Measurements from ENCODE around the gene METAP1D.

DNA sequence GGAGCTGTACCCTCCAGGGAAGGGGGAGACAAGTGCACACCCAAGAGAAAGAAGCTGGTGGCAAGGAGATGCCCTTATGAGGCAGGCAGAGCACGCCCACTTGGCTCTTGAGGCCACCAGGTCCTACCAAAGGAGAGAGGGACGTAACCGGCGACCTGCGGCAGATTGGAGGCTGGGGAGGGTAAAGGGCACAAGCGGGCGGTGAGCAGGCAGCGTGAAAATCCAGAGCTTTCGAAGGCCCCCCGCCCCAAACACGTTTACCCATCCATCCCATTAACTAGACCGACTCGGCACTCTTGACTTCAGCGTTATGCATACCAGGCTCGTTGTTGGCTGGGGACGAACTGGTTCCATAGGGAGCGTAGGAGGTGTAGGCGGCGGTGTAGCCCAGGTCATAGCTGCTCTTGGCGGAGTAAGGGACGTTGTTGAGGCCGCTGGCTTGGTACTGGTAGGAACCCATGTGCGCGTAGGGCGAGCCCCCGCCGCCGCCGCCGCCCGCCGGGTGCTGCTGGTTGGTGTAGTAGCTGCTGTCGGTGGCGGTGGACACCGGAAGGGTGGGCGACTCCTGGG lies 102.2 kb downstream of the METAP1D start:
- TF ChIP-seq, protein P1, sequence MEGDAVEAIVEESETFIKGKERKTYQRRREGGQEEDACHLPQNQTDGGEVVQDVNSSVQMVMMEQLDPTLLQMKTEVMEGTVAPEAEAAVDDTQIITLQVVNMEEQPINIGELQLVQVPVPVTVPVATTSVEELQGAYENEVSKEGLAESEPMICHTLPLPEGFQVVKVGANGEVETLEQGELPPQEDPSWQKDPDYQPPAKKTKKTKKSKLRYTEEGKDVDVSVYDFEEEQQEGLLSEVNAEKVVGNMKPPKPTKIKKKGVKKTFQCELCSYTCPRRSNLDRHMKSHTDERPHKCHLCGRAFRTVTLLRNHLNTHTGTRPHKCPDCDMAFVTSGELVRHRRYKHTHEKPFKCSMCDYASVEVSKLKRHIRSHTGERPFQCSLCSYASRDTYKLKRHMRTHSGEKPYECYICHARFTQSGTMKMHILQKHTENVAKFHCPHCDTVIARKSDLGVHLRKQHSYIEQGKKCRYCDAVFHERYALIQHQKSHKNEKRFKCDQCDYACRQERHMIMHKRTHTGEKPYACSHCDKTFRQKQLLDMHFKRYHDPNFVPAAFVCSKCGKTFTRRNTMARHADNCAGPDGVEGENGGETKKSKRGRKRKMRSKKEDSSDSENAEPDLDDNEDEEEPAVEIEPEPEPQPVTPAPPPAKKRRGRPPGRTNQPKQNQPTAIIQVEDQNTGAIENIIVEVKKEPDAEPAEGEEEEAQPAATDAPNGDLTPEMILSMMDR (conservative IDR thresholded peaks at IDR 0.05; ENCODE audit: low read depth, low read length): no peak
- no peak for TF ChIP-seq EZH2 (IDR thresholded peaks at IDR 0.05; ENCODE audit: borderline replicate concordance, low read depth, low read length, poor library complexity, severe bottlenecking)
